Adrenal gland (tissue), 12 donors: ENCODE data around the gene PBX3. TPM values are rescaled to one million over a fixed set of nuclear protein-coding genes. Genes with fewer than 3 reads are reported as not detected.
A peak's percentile ranks its signal among the peaks of the same experiment; 100 is the strongest.

ENCODE experiments used
- DNase-seq, 7 donors: peaks; one replicate each; pipeline ENCODE4 v3.0.0-alpha.2; 2019 to 2020
- H3K27ac ChIP-seq, 5 donors: fragments of 200-600 bp; sonication (generic) in 4 of 5; 1 replicate in 3 of 5; 2 replicates in 2 of 5; pipeline versions ENCODE4 v1.5.1 to v1.8.0; 2016 to 2020; ENCODE audit warnings: mild to moderate bottlenecking in 1 of 5
- H3K27me3 ChIP-seq: fragments of 200-600 bp; 2 replicates; pipeline ENCODE4 v1.8.0; 2021
- H3K36me3 ChIP-seq, 2 donors: fragments of 200-600 bp; replicated peaks in 1 of 2; 1 replicate in 1 of 2; 2 replicates in 1 of 2; pipeline versions ENCODE4 v1.5.1 to v1.8.0; 2018 to 2022
- H3K4me1 ChIP-seq, 2 donors: fragments of 200-600 bp; replicated peaks in 1 of 2; 1 replicate in 1 of 2; 2 replicates in 1 of 2; pipeline versions ENCODE4 v1.5.1 to v1.8.0; 2018 to 2021
- H3K4me3 ChIP-seq, 4 donors: fragments of 200-600 bp; sonication (generic) in 3 of 4; one replicate each; pipeline ENCODE4 v1.5.1; 2016 to 2018
- H3K9me3 ChIP-seq, 3 donors: fragments of 200-600 bp; sonication (generic) in 1 of 3; replicated peaks in 1 of 3; 1 replicate in 2 of 3; 2 replicates in 1 of 3; pipeline versions ENCODE4 v1.5.1 to v1.8.0; 2016 to 2021
- CTCF ChIP-seq, 6 experiments: fragments of 450-650 bp in 4 of 6; fragments of 200-600 bp in 2 of 6; sonication (generic) in 1 of 6; IDR thresholded peaks; 1 replicate in 5 of 6; 2 replicates in 1 of 6; pipeline versions ENCODE4 v1.5.1 to v1.8.0; 2016 to 2021; ENCODE audit warnings: antibody characterized with exemption in 6 of 6, mild to moderate bottlenecking in 2 of 6, moderate library complexity in 1 of 6
- POLR2A ChIP-seq, 2 donors: fragments of 450-650 bp; IDR thresholded peaks; one replicate each; pipeline ENCODE4 v1.6.1; 2017; ENCODE audit warnings: antibody characterized with exemption in 2 of 2, mild to moderate bottlenecking in 2 of 2, moderate library complexity in 1 of 2
- WGBS, 4 donors: extraction: QIAGEN DNeasy Blood & Tissue Kit in 2 of 4; methylation state at CpG; one replicate each; pipeline versions ENCODE4 v1.1.5 to v1.1.7; 2013 to 2017; 5-methylcytosine and 5-hydroxymethylcytosine counted together
- intact Hi-C, 2 donors: fragments of 100-400 bp; cut with DNase I; formaldehyde crosslinking; loops; one replicate each; pipeline versions ENCODE4 v1.14.1 to v1.15.0; 2022 to 2023
- polyA plus RNA-seq, 3 donors: library from polyadenylated mRNA; stranded (reverse); fragments of 200-250 nt in 2 of 3; fragments of 350-450 nt in 1 of 3; fragmentation: Illumina TruSeq in 1 of 3; extraction: RNeasy Lipid Tissue Mini Kit (QIAGEN cat#74804) in 1 of 3; gene quantifications; one replicate each; pipeline ENCODE4 v1.2.3, GENCODE V29; 2013 to 2014
- total RNA-seq, 9 donors: library from RNA; depleted of rRNA in 4 of 9; stranded (reverse); fragments of >200 nt in 4 of 9; fragments of 120-200 nt in 1 of 9; fragmentation: NEBNext Ultra II Directional in 1 of 9; extraction: Animal tissue kit (Norgen Biotek cat#: 25700) in 1 of 9; gene quantifications; one replicate each; pipeline versions ENCODE4 v1.1.0 to v1.2.4, GENCODE V29; 2013 to 2023
- donor health status: healthy with polysubstance abuse.
- donor health status: Bipolar disorder and iron deficiency.
- donor health status: DM: yes; HTN: yes; CAD: no.
- donor health status: DM: no; HTN: no; CAD: no.
- donor health status: DM: no; HTN: no; CAD: no.
- donor health status: DM: yes; HTN: yes; CAD: no.

PBX3 gene
- total and polyA plus RNA-seq, 12 donors = 18.3 to 231 (median 133) TPM

GRCh38 chr9:125816321-125816720 is 69.1 kb downstream of the PBX3 start:
- H3K27ac ChIP-seq = peak overlapping the region in 1 of 5 donors; percentile 41
- peaks cover 0 to under 1% (median 0%) of the 10 kb centered on the region in 3 donors for H3K9me3 ChIP-seq
- H3K36me3 ChIP-seq = no peaks in the 10 kb centered on the region
- intact Hi-C loops = no loop called here
- WGBS, 4 donors = 96 to 100% (median 98%) methylated on average over 5 of the region's 5 CpGs
- peaks cover 10 to 16% of the 10 kb centered on the region in 2 donors for H3K4me1 ChIP-seq
- DNase-seq = no peak
- H3K4me3 ChIP-seq = no peak overlapping the region
- TF ChIP-seq POLR2A (IDR thresholded peaks at IDR 0.05) = no peak
- H3K27me3 ChIP-seq = no peaks in the 10 kb centered on the region

GRCh38 chr9:125820100-125820804 is 73.1 kb downstream of the PBX3 start:
- intact Hi-C loops = loop anchor here in 1 of 2 donors (5.0 kb wide), 1 partner anchor 73 kb away; the partner anchor contains the start of gene PBX3
- no peak for DNase-seq
- peak overlapping the region in 3 of 5 donors; percentile 11 to 47 (median 20) for H3K27ac ChIP-seq
- no peaks in the 10 kb centered on the region for H3K27me3 ChIP-seq
- WGBS, 4 donors = 52 to 58% (median 55%) methylated on average over 4 of the region's 4 CpGs
- H3K4me3 ChIP-seq = no peak overlapping the region
- no peak for TF ChIP-seq POLR2A (IDR thresholded peaks at IDR 0.05)
- TF ChIP-seq CTCF (IDR thresholded peaks at IDR 0.05) = no peak
- no peaks in the 10 kb centered on the region for H3K36me3 ChIP-seq
- peaks cover 0 to 6% (median 0%) of the 10 kb centered on the region in 3 donors for H3K9me3 ChIP-seq
- peaks cover 10 to 34% of the 10 kb centered on the region in 2 donors for H3K4me1 ChIP-seq

- WGBS, 4 donors = 32 to 47% (median 44%) methylated on average over 4 of the region's 4 CpGs
- peak overlapping the region in 1 of 5 donors; percentile 20 for H3K27ac ChIP-seq
- peaks cover 0 to 6% (median 0%) of the 10 kb centered on the region in 3 donors for H3K9me3 ChIP-seq
- H3K4me1 ChIP-seq = peaks cover 10 to 34% of the 10 kb centered on the region in 2 donors
- DNase-seq = no peak
- H3K27me3 ChIP-seq = no peaks in the 10 kb centered on the region
- no peaks in the 10 kb centered on the region for H3K36me3 ChIP-seq
- peak overlapping the region in 1 of 4 donors; percentile 20 for H3K4me3 ChIP-seq
- TF ChIP-seq CTCF (IDR thresholded peaks at IDR 0.05) (no peak), POLR2A (IDR thresholded peaks at IDR 0.05) (no peak)
- intact Hi-C loops = loop anchor here in 1 of 2 donors (5.0 kb wide), 1 partner anchor 74 kb away; the partner anchor contains the start of gene PBX3
Observed at GRCh38 chr9:125821078-125821477, 73.9 kb downstream of the PBX3 start.

- TF ChIP-seq POLR2A (IDR thresholded peaks at IDR 0.05) (no peak), CTCF (IDR thresholded peaks at IDR 0.05) (no peak)
- 60 to 65% (median 62%) methylated on average over 2 of the region's 2 CpGs for WGBS, 4 donors
- intact Hi-C loops = loop anchor here in 1 of 2 donors (5.0 kb wide), 1 partner anchor 75 kb away; the partner anchor contains the start of gene PBX3
- DNase-seq = no peak
- no peak overlapping the region for H3K4me3 ChIP-seq
- peaks cover 0 to 6% (median 0%) of the 10 kb centered on the region in 3 donors for H3K9me3 ChIP-seq
- H3K4me1 ChIP-seq = peaks cover 10 to 34% of the 10 kb centered on the region in 2 donors
- no peaks in the 10 kb centered on the region for H3K36me3 ChIP-seq
- no peak overlapping the region for H3K27ac ChIP-seq
- H3K27me3 ChIP-seq = no peaks in the 10 kb centered on the region
Observed at GRCh38 chr9:125822160-125822559, 75.0 kb downstream of the PBX3 start.
